GM10266 (cell line): ENCODE results near the gene TEX264.

ENCODE experiments used
- DNase-seq: peaks from one replicate; pipeline ENCODE4 v3.0.0; 2012; ENCODE audit errors: extremely low spot score
- TF ChIP-seq, protein P1 (sequence below): IDR thresholded peaks from 2 replicates; pipeline ENCODE4 v1.5.1; 2012; ENCODE audit warnings: mild to moderate bottlenecking, low read depth; ENCODE audit not compliant: control insufficient read depth, insufficient read depth; ENCODE audit errors: missing control alignments

The TEX264 gene, protein sequence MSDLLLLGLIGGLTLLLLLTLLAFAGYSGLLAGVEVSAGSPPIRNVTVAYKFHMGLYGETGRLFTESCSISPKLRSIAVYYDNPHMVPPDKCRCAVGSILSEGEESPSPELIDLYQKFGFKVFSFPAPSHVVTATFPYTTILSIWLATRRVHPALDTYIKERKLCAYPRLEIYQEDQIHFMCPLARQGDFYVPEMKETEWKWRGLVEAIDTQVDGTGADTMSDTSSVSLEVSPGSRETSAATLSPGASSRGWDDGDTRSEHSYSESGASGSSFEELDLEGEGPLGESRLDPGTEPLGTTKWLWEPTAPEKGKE

DNA sequence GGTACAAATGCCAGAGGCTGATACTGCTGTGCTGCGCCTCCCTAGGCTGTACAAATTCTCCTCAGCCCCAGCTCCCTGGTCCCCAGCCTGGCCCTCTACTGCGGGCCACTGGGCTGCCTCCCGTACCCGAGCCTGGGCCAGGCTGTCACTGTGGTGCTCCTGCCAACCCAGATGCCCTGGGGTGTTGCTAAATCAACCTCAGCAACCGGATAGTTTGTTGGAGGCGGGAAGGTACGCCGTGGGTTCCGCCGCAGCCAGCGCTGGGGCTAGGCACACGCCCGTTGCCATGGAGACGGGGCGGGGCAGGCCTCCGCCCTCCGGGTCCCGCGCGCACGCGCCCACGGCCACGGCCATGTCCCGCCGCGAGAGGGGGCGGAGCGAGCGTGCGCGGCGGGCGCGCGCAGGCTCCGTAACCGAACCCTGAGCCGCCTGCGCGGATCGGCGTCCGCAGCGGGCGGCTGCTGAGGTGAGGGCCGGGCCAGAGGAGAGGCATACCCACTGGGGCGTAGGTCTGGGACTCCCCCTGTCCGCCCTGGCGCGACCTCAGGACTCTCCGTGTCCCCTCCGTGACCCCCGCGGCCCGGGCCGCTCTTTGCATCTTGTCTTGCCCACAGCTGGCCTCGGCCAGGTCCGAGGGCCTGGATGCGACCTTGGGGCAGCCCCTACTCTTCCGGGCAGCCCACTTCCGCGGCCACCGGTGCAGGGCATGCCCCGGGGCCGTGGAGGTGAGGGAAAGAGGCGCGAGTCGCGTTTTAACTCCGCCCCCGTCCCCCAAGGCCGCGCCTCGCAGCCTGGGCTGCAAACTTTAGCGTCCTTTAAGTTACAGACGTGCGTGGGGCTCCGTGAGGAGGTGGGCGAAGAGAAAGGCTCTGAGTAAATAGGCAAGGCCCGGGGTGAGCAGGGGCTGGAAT is at the start of gene TEX264:
Gene TEX264 (plus strand): TSS at position 430 of the 911 bp plus-strand sequence. CDS start 3,053 bp downstream, outside the sequence.
- TF ChIP-seq, protein P1, sequence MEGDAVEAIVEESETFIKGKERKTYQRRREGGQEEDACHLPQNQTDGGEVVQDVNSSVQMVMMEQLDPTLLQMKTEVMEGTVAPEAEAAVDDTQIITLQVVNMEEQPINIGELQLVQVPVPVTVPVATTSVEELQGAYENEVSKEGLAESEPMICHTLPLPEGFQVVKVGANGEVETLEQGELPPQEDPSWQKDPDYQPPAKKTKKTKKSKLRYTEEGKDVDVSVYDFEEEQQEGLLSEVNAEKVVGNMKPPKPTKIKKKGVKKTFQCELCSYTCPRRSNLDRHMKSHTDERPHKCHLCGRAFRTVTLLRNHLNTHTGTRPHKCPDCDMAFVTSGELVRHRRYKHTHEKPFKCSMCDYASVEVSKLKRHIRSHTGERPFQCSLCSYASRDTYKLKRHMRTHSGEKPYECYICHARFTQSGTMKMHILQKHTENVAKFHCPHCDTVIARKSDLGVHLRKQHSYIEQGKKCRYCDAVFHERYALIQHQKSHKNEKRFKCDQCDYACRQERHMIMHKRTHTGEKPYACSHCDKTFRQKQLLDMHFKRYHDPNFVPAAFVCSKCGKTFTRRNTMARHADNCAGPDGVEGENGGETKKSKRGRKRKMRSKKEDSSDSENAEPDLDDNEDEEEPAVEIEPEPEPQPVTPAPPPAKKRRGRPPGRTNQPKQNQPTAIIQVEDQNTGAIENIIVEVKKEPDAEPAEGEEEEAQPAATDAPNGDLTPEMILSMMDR, result no peak
- DNase-seq, result peak; percentile 97

DNA sequence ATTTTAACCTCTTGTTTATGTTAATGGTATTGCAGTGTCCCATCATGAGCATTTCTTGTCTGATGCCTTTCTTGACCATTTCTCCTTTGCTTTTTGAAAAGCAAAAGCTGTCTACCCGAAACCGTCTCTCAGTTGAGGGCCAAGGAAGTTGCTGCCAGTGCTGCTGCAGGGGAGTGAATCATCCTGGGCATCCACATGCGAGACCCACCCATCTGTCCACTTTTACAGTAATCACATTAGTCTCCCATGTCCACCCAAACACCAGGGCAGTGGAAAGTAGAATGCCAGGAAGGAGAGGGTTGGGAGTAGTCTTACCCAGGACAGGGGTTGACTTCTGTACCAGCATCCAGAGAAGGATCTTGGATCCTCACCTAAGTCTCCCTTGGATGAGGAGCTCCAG is 48.6 kb upstream of the TEX264 start:
- TF ChIP-seq, protein P1, result no peak

DNA sequence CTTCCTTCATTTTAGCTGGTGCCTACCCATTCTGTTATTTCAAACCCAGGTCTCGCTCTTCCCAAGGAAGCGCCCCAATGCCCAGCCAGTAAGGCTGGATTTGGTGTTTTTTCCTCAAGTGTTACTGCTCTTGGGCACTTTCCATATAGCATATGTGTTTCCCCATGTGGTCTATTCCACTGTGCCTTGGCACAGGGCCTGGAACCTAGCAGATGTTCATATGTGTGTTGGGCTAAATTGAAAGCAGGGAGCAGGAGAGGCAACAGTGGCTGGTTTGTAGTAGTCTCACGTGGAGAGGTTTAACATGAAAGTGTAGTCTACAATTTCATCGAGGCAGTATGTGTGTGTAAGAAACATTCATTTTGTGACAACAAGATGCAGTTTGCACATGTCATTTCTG is 48.2 kb upstream of the TEX264 start:
- no peak for DNase-seq
- TF ChIP-seq, protein P1, result no peak

More for the DNA sequence above, 48.6 kb upstream of the TEX264 start:
- DNase-seq, result no peak

DNA sequence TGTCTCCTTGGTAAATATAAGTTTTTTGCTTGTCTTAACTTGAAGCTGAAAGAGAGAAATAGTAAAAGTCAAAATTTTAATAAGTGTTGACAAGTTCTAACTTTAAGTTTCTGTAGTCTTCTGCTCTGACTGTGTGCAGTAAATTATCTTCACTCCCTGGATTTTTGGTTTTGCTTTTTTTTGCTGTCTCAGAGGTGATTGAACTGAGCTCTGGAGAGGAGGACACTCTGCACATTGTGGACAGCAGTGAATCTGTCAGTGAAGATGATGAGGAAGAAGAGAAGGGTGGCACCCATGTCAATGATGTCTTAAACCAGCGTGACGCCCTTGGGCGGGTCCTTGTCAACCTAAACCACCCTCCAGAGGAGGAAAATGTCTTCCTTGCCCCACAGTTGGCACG is 40.5 kb upstream of the TEX264 start:
- TF ChIP-seq, protein P1, result no peak

DNA sequence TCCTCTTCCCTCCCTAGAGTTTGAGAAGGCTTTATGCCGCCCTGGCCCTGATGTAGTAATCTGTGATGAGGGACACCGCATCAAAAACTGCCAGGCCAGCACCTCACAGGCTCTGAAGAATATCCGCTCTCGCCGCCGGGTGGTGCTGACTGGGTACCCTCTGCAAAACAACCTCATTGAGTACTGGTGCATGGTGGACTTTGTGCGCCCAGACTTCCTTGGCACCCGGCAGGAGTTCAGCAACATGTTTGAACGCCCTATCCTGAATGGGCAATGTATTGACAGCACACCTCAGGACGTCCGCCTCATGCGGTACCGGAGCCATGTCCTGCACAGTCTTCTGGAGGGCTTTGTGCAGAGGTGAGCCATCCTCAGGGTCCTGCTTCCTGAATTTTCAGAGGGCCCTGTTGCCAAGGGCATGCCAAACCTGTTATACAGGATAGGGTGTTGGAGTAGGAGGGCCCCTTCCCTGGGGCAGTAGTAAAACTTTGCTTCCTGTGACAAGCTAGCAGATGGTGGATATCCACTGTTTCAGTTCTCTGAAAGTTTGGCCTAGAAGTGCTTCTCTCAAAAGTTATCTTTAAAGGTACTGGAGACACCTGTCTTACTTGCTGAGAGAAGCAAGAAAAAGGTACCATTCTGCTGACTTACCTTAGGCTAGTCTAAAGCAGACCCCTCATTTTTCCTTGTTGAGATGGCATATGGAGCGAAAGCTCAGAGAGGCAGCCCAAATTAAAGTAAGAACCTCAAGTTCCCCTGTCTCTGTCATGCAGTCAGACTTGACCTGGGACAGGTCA is 33.7 kb upstream of the TEX264 start:
- no peak for DNase-seq
- TF ChIP-seq, protein P1, result no peak

More for the DNA sequence above, 40.5 kb upstream of the TEX264 start:
- DNase-seq, result no peak

DNA sequence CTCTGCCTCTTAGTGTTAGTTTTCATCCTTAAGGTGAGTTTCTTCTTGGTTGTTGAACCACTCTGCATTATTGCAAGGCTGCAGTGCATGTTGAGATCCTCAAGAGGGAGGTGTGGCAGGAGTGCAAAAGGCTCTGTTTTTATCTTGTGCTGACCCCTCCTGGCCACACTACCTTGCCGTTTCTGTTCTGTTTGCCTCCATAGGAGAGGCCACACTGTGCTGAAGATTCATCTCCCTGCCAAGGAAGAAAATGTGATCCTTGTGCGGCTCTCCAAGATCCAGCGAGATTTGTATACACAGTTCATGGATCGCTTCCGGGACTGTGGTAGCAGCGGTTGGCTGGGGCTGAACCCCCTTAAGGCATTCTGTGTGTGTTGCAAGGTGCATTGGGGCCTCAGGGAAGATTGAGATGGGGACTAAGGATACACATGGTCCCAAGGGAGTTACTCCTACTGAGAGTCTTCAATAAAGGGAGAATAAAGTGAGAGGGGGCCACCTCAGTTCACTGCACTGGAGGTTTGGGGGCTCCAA is 33.0 kb upstream of the TEX264 start:
- DNase-seq, result peak; percentile 54
- TF ChIP-seq, protein P1, result peak; percentile 79
